H9 (cell line): Measurements from ENCODE around the gene PHLDB1. TPM values are rescaled to one million over a fixed set of nuclear protein-coding genes. Genes with fewer than 3 reads are reported as not detected.
A peak's percentile ranks its signal among the peaks of the same experiment; 100 is the strongest.
"Not testable (repeated sequence)": the region's sequence is repeated elsewhere in the genome, so short reads cannot be mapped to it uniquely, and the experiment has no call there.

ENCODE experiments used
- DNase-seq: peaks from one replicate; pipeline ENCODE4 v3.0.0-alpha.2; 2017
- H2AFZ ChIP-seq: one replicate; pipeline ENCODE4 v1.6.1; 2013; ENCODE audit warnings: mild to moderate bottlenecking, low read length, control low read depth, moderate library complexity
- H2AK5ac ChIP-seq: 2 replicates; pipeline ENCODE4 v1.6.1; 2013; ENCODE audit warnings: low read length, control low read depth, mixed read lengths; ENCODE audit not compliant: insufficient read length
- H2BK120ac ChIP-seq: one replicate; pipeline ENCODE4 v1.6.1; 2013; ENCODE audit warnings: low read depth, mild to moderate bottlenecking, low read length, control low read depth, inconsistent platforms; ENCODE audit not compliant: poor library complexity, severe bottlenecking
- H2BK12ac ChIP-seq: 2 replicates; pipeline ENCODE4 v1.6.1; 2013; ENCODE audit warnings: low read length, control low read depth, mixed read lengths, low read depth; ENCODE audit not compliant: insufficient read length
- H2BK15ac ChIP-seq: 2 replicates; pipeline ENCODE4 v1.6.1; 2013; ENCODE audit warnings: low read depth, low read length, control low read depth
- H2BK20ac ChIP-seq: one replicate; pipeline ENCODE4 v1.6.1; 2013; ENCODE audit warnings: low read depth, mild to moderate bottlenecking, low read length, control low read depth, inconsistent platforms; ENCODE audit not compliant: poor library complexity, severe bottlenecking
- H2BK5ac ChIP-seq: 2 replicates; pipeline ENCODE4 v1.6.1; 2013; ENCODE audit warnings: low read length, control low read depth, mixed read lengths; ENCODE audit not compliant: insufficient read length
- H3K14ac ChIP-seq: 2 replicates; pipeline ENCODE4 v1.6.1; 2013; ENCODE audit warnings: low read length, control low read depth; ENCODE audit not compliant: insufficient read depth
- H3K18ac ChIP-seq: 2 replicates; pipeline ENCODE4 v1.6.1; 2013; ENCODE audit warnings: low read depth, mild to moderate bottlenecking, mixed read lengths, low read length, control low read depth; ENCODE audit not compliant: insufficient read length
- H3K23ac ChIP-seq: 2 replicates; pipeline ENCODE4 v1.6.1; 2013; ENCODE audit warnings: low read length, control low read depth, mixed read lengths, low read depth; ENCODE audit not compliant: insufficient read length
- H3K23me2 ChIP-seq: 2 replicates; pipeline ENCODE4 v1.6.1; 2013; ENCODE audit warnings: low read depth, mild to moderate bottlenecking, mixed read lengths, low read length, control low read depth; ENCODE audit not compliant: insufficient read length, poor library complexity, severe bottlenecking
- H3K27ac ChIP-seq: 2 replicates; pipeline ENCODE4 v1.5.1; 2013; ENCODE audit warnings: low read length, control low read depth, mixed read lengths, low read depth; ENCODE audit not compliant: insufficient read length
- H3K27me3 ChIP-seq: 2 replicates; pipeline ENCODE4 v1.6.1; 2013; ENCODE audit warnings: low read length, control low read depth, inconsistent platforms; ENCODE audit not compliant: insufficient read depth
- H3K4ac ChIP-seq: 2 replicates; pipeline ENCODE4 v1.6.1; 2013; ENCODE audit warnings: low read depth, mild to moderate bottlenecking, control low read depth, inconsistent platforms, low read length, moderate library complexity
- H3K4me1 ChIP-seq: 2 replicates; pipeline ENCODE4 v1.6.1; 2013; ENCODE audit warnings: low read length, control low read depth, inconsistent platforms; ENCODE audit not compliant: insufficient read depth
- H3K4me2 ChIP-seq: 2 replicates; pipeline ENCODE4 v1.6.1; 2013; ENCODE audit warnings: low read length, control low read depth, mixed read lengths; ENCODE audit not compliant: insufficient read length, insufficient read depth
- H3K56ac ChIP-seq: 2 replicates; pipeline ENCODE4 v1.6.1; 2013; ENCODE audit warnings: low read depth, mild to moderate bottlenecking, mixed read lengths, low read length, control low read depth; ENCODE audit not compliant: insufficient read length
- H3K79me1 ChIP-seq: 2 replicates; pipeline ENCODE4 v1.6.1; 2013; ENCODE audit warnings: low read depth, mild to moderate bottlenecking, moderate library complexity, low read length, control low read depth, inconsistent platforms; ENCODE audit not compliant: insufficient read depth, poor library complexity, severe bottlenecking
- H3K79me2 ChIP-seq: 2 replicates; pipeline ENCODE4 v1.6.1; 2013; ENCODE audit warnings: low read length, control low read depth, inconsistent platforms; ENCODE audit not compliant: insufficient read depth
- H3K9ac ChIP-seq: 2 replicates; pipeline ENCODE4 v1.6.1; 2013; ENCODE audit warnings: low read length, control low read depth, mixed read lengths; ENCODE audit not compliant: insufficient read length; ENCODE audit errors: extremely low read depth
- H3K9me3 ChIP-seq: one replicate; pipeline ENCODE4 v1.6.1; 2013; ENCODE audit warnings: low read depth, low read length, inconsistent platforms; ENCODE audit not compliant: control insufficient read depth
- H3T11ph ChIP-seq: one replicate; pipeline ENCODE4 v1.6.1; 2013; ENCODE audit warnings: mild to moderate bottlenecking, low read length, control low read depth, inconsistent platforms
- H4K20me1 ChIP-seq: one replicate; pipeline ENCODE4 v1.6.1; 2013; ENCODE audit not compliant: control insufficient read depth, insufficient read length, insufficient read depth
- H4K5ac ChIP-seq: 2 replicates; pipeline ENCODE4 v1.6.1; 2013; ENCODE audit warnings: low read depth, mild to moderate bottlenecking, mixed read lengths, low read length, control low read depth; ENCODE audit not compliant: insufficient read length
- H4K8ac ChIP-seq: replicated peaks from 2 replicates; pipeline ENCODE4 v1.6.1; 2013; ENCODE audit warnings: low read length, control low read depth, mixed read lengths, low read depth; ENCODE audit not compliant: insufficient read length
- H4K91ac ChIP-seq: 2 replicates; pipeline ENCODE4 v1.6.1; 2013; ENCODE audit warnings: low read depth, mild to moderate bottlenecking, moderate library complexity, mixed read lengths, low read length, control low read depth; ENCODE audit not compliant: insufficient read length
- H3K27ac Mint-ChIP-seq, 3 experiments: 2 replicates in 2 of 3; 3 replicates in 1 of 3; pipeline ENCODE4 v1.8.0; 2020 to 2021; ENCODE audit warnings: mixed read lengths in 3 of 3, mild to moderate bottlenecking in 1 of 3, moderate library complexity in 1 of 3
- H3K27me3 Mint-ChIP-seq: 2 replicates; pipeline ENCODE4 v1.8.0; 2021; ENCODE audit warnings: low read depth, mild to moderate bottlenecking, moderate library complexity, mixed read lengths
- H3K36me3 Mint-ChIP-seq, 3 experiments: 2 replicates in 2 of 3; 3 replicates in 1 of 3; pipeline ENCODE4 v1.8.0; 2020 to 2021; ENCODE audit warnings: low read depth in 3 of 3, mixed read lengths in 3 of 3; ENCODE audit not compliant: insufficient read depth in 1 of 3
- H3K4me1 Mint-ChIP-seq, 2 experiments: 2 replicates each; pipeline ENCODE4 v1.8.0; 2020; ENCODE audit warnings: mixed read lengths in 2 of 2
- H3K4me3 Mint-ChIP-seq, 2 experiments: 2 replicates in 1 of 2; 3 replicates in 1 of 2; pipeline ENCODE4 v1.8.0; 2020 to 2021; ENCODE audit warnings: mild to moderate bottlenecking in 2 of 2, mixed read lengths in 2 of 2, moderate library complexity in 1 of 2
- H3K9me3 Mint-ChIP-seq, 2 experiments: 2 replicates in 1 of 2; 3 replicates in 1 of 2; pipeline ENCODE4 v1.8.0; 2020; ENCODE audit warnings: mild to moderate bottlenecking in 2 of 2, mixed read lengths in 2 of 2, moderate library complexity in 1 of 2
- WGBS: extraction: QIAGEN DNeasy Blood & Tissue Kit; methylation state at CpG from one replicate; pipeline ENCODE4 v1.1.7; 2013; ENCODE audit warnings: missing lambda C conversion rate, low lambda C conversion rate, mixed read lengths; ENCODE audit not compliant: insufficient read length; ENCODE audit errors: extremely low coverage; 5-methylcytosine and 5-hydroxymethylcytosine counted together
- total RNA-seq: library from RNA; stranded (reverse); gene quantifications from 2 replicates; pipeline ENCODE4 v1.2.1, GENCODE V29; 2021
- TF ChIP-seq, protein P1 (sequence below): fragments of 200-600 bp; sonication (generic); conservative IDR thresholded peaks from 3 replicates; pipeline ENCODE4 v1.8.0; 2021; ENCODE audit warnings: antibody characterized with exemption, mild to moderate bottlenecking

The PHLDB1 gene
- total RNA-seq, 1 experiment from 2014 or later, result 56.0 TPM

GRCh38 chr11:118687906-118688305 is 80.5 kb downstream of the PHLDB1 start:
- Mint-ChIP-seq H3K27ac (peak overlapping the region in 1 of 3 experiments; percentile 57; a peak in 1 of 7 replicates), H3K27me3 (no peaks in the 10 kb centered on the region; the same call in 1 of the 2 replicates), H3K36me3 (peaks cover 0 to 4% (median 0%) of the 10 kb centered on the region in 3 experiments; a peak in 2 of 7 replicates), H3K9me3 (no peaks in the 10 kb centered on the region; a peak in 1 of 5 replicates), H3K4me3 (no peak overlapping the region; a peak in 1 of 5 replicates), H3K4me1 (peaks cover 28 to 29% of the 10 kb centered on the region in 2 experiments)
- Histone ChIP-seq H3K4me2 (no peak overlapping the region), H3K9me3 (no peaks in the 10 kb centered on the region), H3K9ac (no peak overlapping the region), H2BK5ac (no peak overlapping the region), H2BK120ac (no peak overlapping the region), H4K8ac (no peak overlapping the region), H2BK12ac (no peak overlapping the region), H3K56ac (no peak overlapping the region), H2AFZ (no peak overlapping the region), H3K23me2 (peaks cover 3% of the 10 kb centered on the region), H3K14ac (no peak overlapping the region), H3K4ac (no peak overlapping the region), H3K23ac (no peak overlapping the region), H4K91ac (no peak overlapping the region), H3K27ac (no peak overlapping the region), H3K18ac (no peak overlapping the region), H2BK15ac (no peak overlapping the region), H3K79me2 (no peaks in the 10 kb centered on the region), H3K27me3 (no peaks in the 10 kb centered on the region), H3T11ph (no peak overlapping the region), H3K79me1 (no peaks in the 10 kb centered on the region), H2BK20ac (no peak overlapping the region), H3K4me1 (peaks cover 3% of the 10 kb centered on the region; the same call in 1 of the 2 replicates), H2AK5ac (no peak overlapping the region), H4K5ac (no peak overlapping the region), H4K20me1 (no peaks in the 10 kb centered on the region)
- no peak for DNase-seq
- no CpG with 5 or more reads among the region's 5 CpGs for WGBS
- TF ChIP-seq, protein P1, sequence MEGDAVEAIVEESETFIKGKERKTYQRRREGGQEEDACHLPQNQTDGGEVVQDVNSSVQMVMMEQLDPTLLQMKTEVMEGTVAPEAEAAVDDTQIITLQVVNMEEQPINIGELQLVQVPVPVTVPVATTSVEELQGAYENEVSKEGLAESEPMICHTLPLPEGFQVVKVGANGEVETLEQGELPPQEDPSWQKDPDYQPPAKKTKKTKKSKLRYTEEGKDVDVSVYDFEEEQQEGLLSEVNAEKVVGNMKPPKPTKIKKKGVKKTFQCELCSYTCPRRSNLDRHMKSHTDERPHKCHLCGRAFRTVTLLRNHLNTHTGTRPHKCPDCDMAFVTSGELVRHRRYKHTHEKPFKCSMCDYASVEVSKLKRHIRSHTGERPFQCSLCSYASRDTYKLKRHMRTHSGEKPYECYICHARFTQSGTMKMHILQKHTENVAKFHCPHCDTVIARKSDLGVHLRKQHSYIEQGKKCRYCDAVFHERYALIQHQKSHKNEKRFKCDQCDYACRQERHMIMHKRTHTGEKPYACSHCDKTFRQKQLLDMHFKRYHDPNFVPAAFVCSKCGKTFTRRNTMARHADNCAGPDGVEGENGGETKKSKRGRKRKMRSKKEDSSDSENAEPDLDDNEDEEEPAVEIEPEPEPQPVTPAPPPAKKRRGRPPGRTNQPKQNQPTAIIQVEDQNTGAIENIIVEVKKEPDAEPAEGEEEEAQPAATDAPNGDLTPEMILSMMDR, result no peak

DNA sequence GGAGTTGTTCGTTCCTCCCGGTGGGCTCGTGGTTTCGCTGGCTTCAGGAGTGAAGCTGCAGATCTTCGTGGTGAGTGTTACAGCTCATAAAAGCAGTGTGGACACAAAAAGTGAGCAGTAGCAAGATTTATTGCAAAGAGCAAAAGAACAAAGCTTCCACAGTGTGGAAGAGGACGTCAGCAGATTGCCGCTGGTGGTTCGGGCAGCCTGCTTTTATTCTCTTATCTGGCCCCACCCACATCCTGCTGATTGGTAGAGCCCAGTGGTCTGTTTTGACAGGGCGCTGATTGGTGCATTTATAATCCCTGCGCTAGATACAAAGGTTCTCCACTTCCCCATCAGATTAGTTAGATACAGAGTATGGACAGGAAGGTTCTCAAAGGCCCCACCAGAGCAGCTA is 80.9 kb downstream of the PHLDB1 start:
- not testable (repeated sequence) for H3T11ph ChIP-seq, H4K5ac ChIP-seq, H3K4me2 ChIP-seq, H2BK20ac ChIP-seq, H3K27ac Mint-ChIP-seq, H4K20me1 ChIP-seq, H2BK5ac ChIP-seq, H3K4ac ChIP-seq, H3K56ac ChIP-seq, H2AFZ ChIP-seq, H3K9me3 Mint-ChIP-seq, H2BK120ac ChIP-seq, H3K9ac ChIP-seq, H3K27me3 ChIP-seq, H3K27ac ChIP-seq, H3K79me2 ChIP-seq, H3K9me3 ChIP-seq, H4K91ac ChIP-seq, H3K27me3 Mint-ChIP-seq, H3K79me1 ChIP-seq, H2BK12ac ChIP-seq, H3K18ac ChIP-seq, H4K8ac ChIP-seq, H3K14ac ChIP-seq, H3K36me3 Mint-ChIP-seq, H2BK15ac ChIP-seq, H3K23me2 ChIP-seq, H3K23ac ChIP-seq, H2AK5ac ChIP-seq, H3K4me1 ChIP-seq, DNase-seq
- Mint-ChIP-seq H3K4me3 (peak overlapping the region in 1 of 2 experiments; percentile 4; a peak in 2 of 5 replicates), H3K4me1 (peaks cover 32 to 34% of the 10 kb centered on the region in 2 experiments)
- WGBS, result no CpG with 5 or more reads among the region's 10 CpGs
